Subcutaneous abdominal adipose tissue (tissue), 5 donors: ENCODE measurements around the gene NMU.
A peak's percentile ranks its signal among the peaks of the same experiment; 100 is the strongest.
"Not testable (repeated sequence)": the region's sequence is repeated elsewhere in the genome, so short reads cannot be mapped to it uniquely, and the experiment has no call there.

ENCODE experiments used
- H3K27ac ChIP-seq: one replicate; pipeline ENCODE4 v1.7.0; 2013; ENCODE audit warnings: low read depth, mild to moderate bottlenecking, inconsistent platforms, low read length, moderate library complexity
- H3K27me3 ChIP-seq, 5 donors: one replicate each; pipeline ENCODE4 v1.7.0; 2013; ENCODE audit warnings: low read length in 5 of 5, inconsistent platforms in 1 of 5; ENCODE audit not compliant: control insufficient read depth in 5 of 5, insufficient read depth in 4 of 5
- H3K36me3 ChIP-seq, 5 donors: one replicate each; pipeline ENCODE4 v1.7.0; 2013; ENCODE audit warnings: low read length in 5 of 5; ENCODE audit not compliant: control insufficient read depth in 5 of 5, insufficient read depth in 5 of 5
- H3K4me1 ChIP-seq, 5 donors: one replicate each; pipeline ENCODE4 v1.7.0; 2013; ENCODE audit warnings: low read length in 5 of 5, mild to moderate bottlenecking in 3 of 5, moderate library complexity in 1 of 5; ENCODE audit not compliant: control insufficient read depth in 5 of 5, insufficient read depth in 5 of 5
- H3K4me3 ChIP-seq, 5 donors: one replicate each; pipeline ENCODE4 v1.7.0; 2013; ENCODE audit warnings: low read length in 5 of 5, low read depth in 1 of 5
- H3K9ac ChIP-seq, 5 donors: one replicate each; pipeline ENCODE4 v1.7.0; 2013; ENCODE audit warnings: low read length in 5 of 5, mild to moderate bottlenecking in 4 of 5, moderate library complexity in 3 of 5
- H3K9me3 ChIP-seq, 5 donors: one replicate each; pipeline ENCODE4 v1.7.0; 2013; ENCODE audit warnings: low read length in 5 of 5; ENCODE audit not compliant: control insufficient read depth in 5 of 5
- donor health status: healthy.
- donor health status: healthy.
- donor health status: healthy.
- donor health status: healthy.
- donor health status: healthy.

The NMU gene

GRCh38 chr4:55574252-55574651 lies 61.8 kb downstream of the NMU start:
- Histone ChIP-seq H3K4me3 (no peak overlapping the region), H3K9me3 (peaks cover 0 to 35% (median 18%) of the 10 kb centered on the region in 5 donors), H3K4me1 (peaks cover 0 to 4% (median 0%) of the 10 kb centered on the region in 5 donors), H3K36me3 (no peaks in the 10 kb centered on the region), H3K27ac (no peak overlapping the region), H3K9ac (no peak overlapping the region), H3K27me3 (no peaks in the 10 kb centered on the region)

GRCh38 chr4:55571806-55572205 lies 64.3 kb downstream of the NMU start:
- peaks cover 0 to 21% (median 8%) of the 10 kb centered on the region in 5 donors for H3K9me3 ChIP-seq
- H3K36me3 ChIP-seq, result no peaks in the 10 kb centered on the region
- H3K4me1 ChIP-seq, result no peaks in the 10 kb centered on the region

GRCh38 chr4:55568905-55569504 lies 67.1 kb downstream of the NMU start:
- Histone ChIP-seq H3K36me3 (no peaks in the 10 kb centered on the region), H3K9me3 (peaks cover 0 to under 1% (median 0%) of the 10 kb centered on the region in 5 donors), H3K4me1 (no peaks in the 10 kb centered on the region), H3K27ac (no peak overlapping the region), H3K27me3 (no peaks in the 10 kb centered on the region), H3K4me3 (no peak overlapping the region), H3K9ac (no peak overlapping the region)

More at GRCh38 chr4:55571806-55572205, 64.3 kb downstream of the NMU start:
- H3K4me3 ChIP-seq, result no peak overlapping the region
- H3K27me3 ChIP-seq, result no peaks in the 10 kb centered on the region
- no peak overlapping the region for H3K27ac ChIP-seq
- no peak overlapping the region for H3K9ac ChIP-seq

GRCh38 chr4:55561889-55562288 lies 74.2 kb downstream of the NMU start:
- Histone ChIP-seq H3K27ac (no peak overlapping the region), H3K4me1 (no peaks in the 10 kb centered on the region), H3K9me3 (no peaks in the 10 kb centered on the region), H3K4me3 (no peak overlapping the region), H3K9ac (no peak overlapping the region), H3K36me3 (no peaks in the 10 kb centered on the region), H3K27me3 (no peaks in the 10 kb centered on the region)

- H3K4me3 ChIP-seq, result no peak overlapping the region
- H3K9ac ChIP-seq, result no peak overlapping the region
- H3K36me3 ChIP-seq, result no peaks in the 10 kb centered on the region
- H3K9me3 ChIP-seq, result no peaks in the 10 kb centered on the region
- no peaks in the 10 kb centered on the region for H3K4me1 ChIP-seq
- no peak overlapping the region for H3K27ac ChIP-seq
- no peaks in the 10 kb centered on the region for H3K27me3 ChIP-seq
These were observed 76.0 kb downstream of the NMU start for GRCh38 chr4:55560096-55560495.

GRCh38 chr4:55554453-55555030 lies 81.6 kb downstream of the NMU start:
- H3K9ac ChIP-seq, result no peak overlapping the region
- no peaks in the 10 kb centered on the region for H3K36me3 ChIP-seq
- no peak overlapping the region for H3K27ac ChIP-seq
- no peaks in the 10 kb centered on the region for H3K9me3 ChIP-seq
- H3K4me3 ChIP-seq, result no peak overlapping the region
- H3K27me3 ChIP-seq, result no peaks in the 10 kb centered on the region
- peaks cover 0 to 9% (median 8%) of the 10 kb centered on the region in 5 donors for H3K4me1 ChIP-seq

- Histone ChIP-seq H3K27ac (no peak overlapping the region), H3K9me3 (no peaks in the 10 kb centered on the region), H3K27me3 (no peaks in the 10 kb centered on the region), H3K9ac (peak overlapping the region in 3 of 5 donors; percentile 7 to 28 (median 9)), H3K4me1 (peaks cover 0 to 9% (median 8%) of the 10 kb centered on the region in 5 donors), H3K36me3 (no peaks in the 10 kb centered on the region), H3K4me3 (peak overlapping the region; percentile 32 to 61 (median 49))
These were observed 82.5 kb downstream of the NMU start for GRCh38 chr4:55553441-55554201.

- not testable (repeated sequence) for H3K4me3 ChIP-seq, H3K27ac ChIP-seq, H3K36me3 ChIP-seq, H3K9ac ChIP-seq, H3K27me3 ChIP-seq, H3K9me3 ChIP-seq
- peaks cover 0 to 16% (median 15%) of the 10 kb centered on the region in 5 donors for H3K4me1 ChIP-seq
These were observed 84.1 kb downstream of the NMU start for GRCh38 chr4:55551964-55552363.

GRCh38 chr4:55549888-55550287 lies 86.2 kb downstream of the NMU start:
- Histone ChIP-seq H3K9me3 (no peaks in the 10 kb centered on the region), H3K4me3 (no peak overlapping the region), H3K27ac (no peak overlapping the region)

GRCh38 chr4:55547918-55548317 lies 88.2 kb downstream of the NMU start:
- Histone ChIP-seq H3K27ac (peak overlapping the region; percentile 85), H3K36me3 (no peaks in the 10 kb centered on the region), H3K9ac (peak overlapping the region in 2 of 5 donors; percentile 53 to 85), H3K4me3 (peak overlapping the region in 2 of 5 donors; percentile 64 to 90), H3K9me3 (no peaks in the 10 kb centered on the region), H3K4me1 (peaks cover 0 to 26% (median 18%) of the 10 kb centered on the region in 5 donors), H3K27me3 (no peaks in the 10 kb centered on the region)

More at GRCh38 chr4:55549888-55550287, 86.2 kb downstream of the NMU start:
- no peak overlapping the region for H3K9ac ChIP-seq
- H3K36me3 ChIP-seq, result no peaks in the 10 kb centered on the region
- no peaks in the 10 kb centered on the region for H3K27me3 ChIP-seq
- peaks cover 0 to 23% (median 20%) of the 10 kb centered on the region in 5 donors for H3K4me1 ChIP-seq
